Activated CD8-positive, alpha-beta T cell treated with anti-CD3 and anti-CD28 coated beads for 36 hours (primary cell): ENCODE measurements around the gene TM4SF18. TPM values are rescaled to one million over a fixed set of nuclear protein-coding genes. Genes with fewer than 3 reads are reported as not detected.

Experiments used
- ATAC-seq: fragments of 200-7000 bp; cut with Tn5 transposase; one replicate; pipeline ENCODE4 v1.10.0; 2021; ENCODE audit warnings: mild to moderate bottlenecking, moderate library complexity
- CTCF ChIA-PET: fragments of 350-600 bp; sonication (Branson Sonifier 250); formaldehyde crosslinking; loops from one replicate; lab custom pipeline; 2021; ENCODE audit warnings: antibody characterized with exemption; lab: Charles Lee
- POLR2A ChIA-PET: fragments of 350-600 bp; sonication (Branson Sonifier 250); formaldehyde crosslinking; loops from one replicate; lab custom pipeline; 2021; ENCODE audit warnings: antibody characterized with exemption; lab: Charles Lee
- DNase-seq: peaks from one replicate; pipeline ENCODE4 v3.0.0-alpha.2; 2020
- H3K27ac Mint-ChIP-seq: one replicate; pipeline ENCODE4 v1.8.0; 2021; ENCODE audit warnings: mild to moderate bottlenecking, mixed read lengths
- H3K27me3 Mint-ChIP-seq: one replicate; pipeline ENCODE4 v1.8.0; 2021; ENCODE audit warnings: mixed read lengths
- H3K36me3 Mint-ChIP-seq: one replicate; pipeline ENCODE4 v1.8.0; 2021; ENCODE audit warnings: low read depth, mixed read lengths
- H3K4me1 Mint-ChIP-seq: one replicate; pipeline ENCODE4 v1.8.0; 2021; ENCODE audit warnings: low read depth, mixed read lengths
- H3K4me3 Mint-ChIP-seq: one replicate; pipeline ENCODE4 v1.8.0; 2021; ENCODE audit warnings: mild to moderate bottlenecking, moderate library complexity, mixed read lengths
- H3K9me3 Mint-ChIP-seq: one replicate; pipeline ENCODE4 v1.8.0; 2021; ENCODE audit warnings: mixed read lengths
- intact Hi-C: fragments of 100-400 bp; cut with micrococcal nuclease; formaldehyde crosslinking; loops from one replicate; pipeline ENCODE4 v1.10.0; 2022
- total RNA-seq, 2 experiments: library from RNA; stranded (reverse); gene quantifications; one replicate each; pipeline ENCODE4 v1.2.3, GENCODE V29; 2021
- TF ChIP-seq, protein P1 (sequence below): fragments of 200-600 bp; IDR thresholded peaks from one replicate; pipeline ENCODE4 v1.8.0; 2022; ENCODE audit warnings: antibody characterized with exemption, mild to moderate bottlenecking

The TM4SF18 gene
- total RNA-seq, 2 experiments from 2014 or later: not detected

DNA sequence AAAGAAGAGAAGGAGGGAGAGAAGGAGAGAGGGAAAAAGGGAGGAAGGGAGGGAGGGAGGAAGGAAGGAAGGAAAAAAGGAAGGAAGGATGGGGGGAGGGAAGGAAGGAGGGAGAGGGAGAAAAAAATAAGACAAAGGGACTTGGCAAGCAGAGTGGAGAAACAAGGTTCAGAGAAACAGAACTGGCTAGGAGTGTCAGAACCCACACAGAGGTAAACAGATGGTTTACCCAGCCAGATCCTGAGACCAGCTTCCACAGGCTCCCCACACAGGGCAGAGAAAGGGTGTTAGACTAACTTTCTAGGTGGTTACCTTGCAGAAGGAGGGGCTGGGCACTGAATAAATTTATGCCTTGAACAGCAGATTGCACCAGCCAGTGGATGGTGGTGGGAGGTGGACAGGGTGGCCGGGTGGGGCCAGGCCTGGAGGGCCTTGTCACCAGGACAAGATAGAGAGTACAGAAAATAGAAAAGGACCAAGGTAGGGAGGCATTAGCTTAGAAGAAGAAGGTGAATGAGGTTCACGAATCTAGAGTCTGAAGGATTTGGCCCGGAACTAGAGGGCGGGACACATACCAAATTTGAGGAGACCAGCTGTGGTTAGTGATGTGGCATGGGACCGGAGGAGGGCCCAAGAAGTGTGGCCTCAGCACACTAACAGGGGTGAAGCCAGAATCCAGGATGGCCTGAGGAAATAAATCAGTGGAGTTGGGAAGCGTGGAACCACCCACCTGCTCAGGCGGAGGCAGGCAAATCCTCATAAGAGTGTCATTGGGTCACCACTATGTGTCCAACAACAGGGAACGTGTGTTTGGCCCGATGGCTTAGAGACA is 45.3 kb upstream of the TM4SF18 start:
- no peaks in the 10 kb centered on the region for H3K4me1 Mint-ChIP-seq
- intact Hi-C loops: no loop called here
- TF ChIP-seq, protein P1, sequence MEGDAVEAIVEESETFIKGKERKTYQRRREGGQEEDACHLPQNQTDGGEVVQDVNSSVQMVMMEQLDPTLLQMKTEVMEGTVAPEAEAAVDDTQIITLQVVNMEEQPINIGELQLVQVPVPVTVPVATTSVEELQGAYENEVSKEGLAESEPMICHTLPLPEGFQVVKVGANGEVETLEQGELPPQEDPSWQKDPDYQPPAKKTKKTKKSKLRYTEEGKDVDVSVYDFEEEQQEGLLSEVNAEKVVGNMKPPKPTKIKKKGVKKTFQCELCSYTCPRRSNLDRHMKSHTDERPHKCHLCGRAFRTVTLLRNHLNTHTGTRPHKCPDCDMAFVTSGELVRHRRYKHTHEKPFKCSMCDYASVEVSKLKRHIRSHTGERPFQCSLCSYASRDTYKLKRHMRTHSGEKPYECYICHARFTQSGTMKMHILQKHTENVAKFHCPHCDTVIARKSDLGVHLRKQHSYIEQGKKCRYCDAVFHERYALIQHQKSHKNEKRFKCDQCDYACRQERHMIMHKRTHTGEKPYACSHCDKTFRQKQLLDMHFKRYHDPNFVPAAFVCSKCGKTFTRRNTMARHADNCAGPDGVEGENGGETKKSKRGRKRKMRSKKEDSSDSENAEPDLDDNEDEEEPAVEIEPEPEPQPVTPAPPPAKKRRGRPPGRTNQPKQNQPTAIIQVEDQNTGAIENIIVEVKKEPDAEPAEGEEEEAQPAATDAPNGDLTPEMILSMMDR: no peak
- no peak for DNase-seq
- H3K27ac Mint-ChIP-seq: no peak overlapping the region
- no peak overlapping the region for H3K4me3 Mint-ChIP-seq
- ChIA-PET POLR2A (no interaction called here), CTCF (no interaction called here)
- no peaks in the 10 kb centered on the region for H3K27me3 Mint-ChIP-seq
- no peaks in the 10 kb centered on the region for H3K36me3 Mint-ChIP-seq
- no peak for ATAC-seq
- no peaks in the 10 kb centered on the region for H3K9me3 Mint-ChIP-seq

DNA sequence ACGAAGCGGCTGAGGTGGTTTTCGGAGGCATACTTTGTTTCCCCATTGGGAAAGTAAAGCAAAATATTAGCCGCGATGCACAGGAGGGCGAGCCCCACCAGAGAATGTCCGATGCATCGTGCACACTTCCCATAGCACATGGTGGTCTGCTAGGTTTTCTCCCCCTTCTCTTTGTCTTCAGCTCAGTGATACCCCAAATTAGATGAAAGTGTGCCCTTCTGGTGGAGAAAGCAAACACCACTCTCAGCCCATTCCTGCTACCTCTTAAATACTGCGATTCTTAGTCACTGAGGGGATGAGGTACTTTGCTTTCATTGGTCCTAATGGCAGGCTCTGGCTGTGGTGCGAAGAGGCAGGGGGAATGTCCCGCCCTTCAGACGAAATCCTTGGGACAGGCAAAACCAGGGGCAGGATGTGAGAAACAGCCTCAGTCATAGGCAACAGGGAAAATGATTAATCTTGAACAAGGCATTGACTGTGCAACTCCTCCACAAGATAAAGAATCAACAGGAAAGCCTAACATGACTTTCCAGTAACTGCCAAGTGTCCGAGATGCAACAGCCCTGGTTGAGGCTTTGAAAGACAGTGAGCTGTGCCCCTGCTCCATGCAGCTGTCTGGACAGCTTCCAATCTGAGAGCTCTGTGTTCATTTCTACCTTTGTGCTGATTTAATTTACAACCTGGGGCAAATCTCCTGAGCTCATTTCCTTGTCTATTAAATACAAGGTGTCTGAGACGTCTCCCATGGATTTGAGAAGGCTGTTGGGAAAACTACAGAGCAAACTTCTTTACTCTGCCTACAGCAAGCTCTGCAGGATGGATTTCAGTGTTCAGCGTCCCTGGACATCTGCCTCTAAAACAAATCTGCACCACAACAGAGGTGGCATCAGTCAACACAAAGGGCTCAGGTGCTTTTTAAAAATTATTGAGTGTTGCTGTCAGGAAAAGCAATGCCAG is 44.2 kb upstream of the TM4SF18 start, which contains the start of gene TM4SF1:
TSS of gene TM4SF1 (minus strand) at position 242 of the 957 bp plus-strand sequence. CDS start at position 140, 102 bp downstream.
- no peaks in the 10 kb centered on the region for H3K36me3 Mint-ChIP-seq
- H3K4me1 Mint-ChIP-seq: no peaks in the 10 kb centered on the region
- TF ChIP-seq, protein P1: no peak
- DNase-seq (no peak), ATAC-seq (no peak)
- peaks cover 2% of the 10 kb centered on the region for H3K27me3 Mint-ChIP-seq
- H3K27ac Mint-ChIP-seq: no peak within 1 kb of the TSS
- no peaks in the 10 kb centered on the region for H3K9me3 Mint-ChIP-seq
- ChIA-PET POLR2A (no interaction called here), CTCF (no interaction called here)
- H3K4me3 Mint-ChIP-seq: no peak within 1 kb of the TSS
- intact Hi-C loops: no loop called here

DNA sequence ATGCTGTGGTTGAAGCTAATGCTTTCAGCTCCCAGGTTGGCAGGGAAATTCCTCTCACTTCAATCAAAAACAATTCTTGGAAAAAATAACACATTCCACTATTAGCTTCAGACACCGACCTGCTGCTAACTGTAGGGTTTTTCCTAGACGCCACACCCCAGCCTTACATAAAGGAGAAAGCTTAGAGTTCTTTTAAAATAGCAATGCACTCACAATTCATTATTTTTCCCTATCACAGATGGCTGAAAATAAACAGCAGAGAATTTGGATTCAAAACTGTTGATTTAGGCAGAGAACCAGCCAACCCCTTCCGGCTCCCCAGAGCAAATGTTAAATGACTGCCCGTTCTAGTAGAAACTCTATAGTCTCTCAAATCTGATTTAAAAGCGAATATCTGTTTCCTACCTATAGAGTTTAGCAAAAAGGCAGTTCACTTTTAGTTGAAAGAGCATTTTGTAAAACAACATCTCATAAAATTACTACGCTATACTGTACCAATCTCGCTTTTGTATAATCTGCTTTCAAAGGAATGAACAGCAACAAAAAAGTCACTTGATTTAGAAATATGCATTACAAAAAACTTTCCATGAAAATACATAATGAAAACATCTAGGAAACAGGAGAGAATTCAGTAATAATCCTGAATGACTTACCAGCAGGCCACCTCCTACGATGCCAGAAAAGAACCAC is 43.4 kb upstream of the TM4SF18 start:
- Mint-ChIP-seq H3K4me1 (no peaks in the 10 kb centered on the region), H3K27ac (no peak overlapping the region), H3K9me3 (no peaks in the 10 kb centered on the region), H3K27me3 (peaks cover 4% of the 10 kb centered on the region), H3K36me3 (no peaks in the 10 kb centered on the region), H3K4me3 (no peak overlapping the region)
- ChIA-PET CTCF (no interaction called here), POLR2A (no interaction called here)
- no peak for DNase-seq
- no peak for ATAC-seq
- TF ChIP-seq, protein P1: no peak
- intact Hi-C loops: no loop called here

DNA sequence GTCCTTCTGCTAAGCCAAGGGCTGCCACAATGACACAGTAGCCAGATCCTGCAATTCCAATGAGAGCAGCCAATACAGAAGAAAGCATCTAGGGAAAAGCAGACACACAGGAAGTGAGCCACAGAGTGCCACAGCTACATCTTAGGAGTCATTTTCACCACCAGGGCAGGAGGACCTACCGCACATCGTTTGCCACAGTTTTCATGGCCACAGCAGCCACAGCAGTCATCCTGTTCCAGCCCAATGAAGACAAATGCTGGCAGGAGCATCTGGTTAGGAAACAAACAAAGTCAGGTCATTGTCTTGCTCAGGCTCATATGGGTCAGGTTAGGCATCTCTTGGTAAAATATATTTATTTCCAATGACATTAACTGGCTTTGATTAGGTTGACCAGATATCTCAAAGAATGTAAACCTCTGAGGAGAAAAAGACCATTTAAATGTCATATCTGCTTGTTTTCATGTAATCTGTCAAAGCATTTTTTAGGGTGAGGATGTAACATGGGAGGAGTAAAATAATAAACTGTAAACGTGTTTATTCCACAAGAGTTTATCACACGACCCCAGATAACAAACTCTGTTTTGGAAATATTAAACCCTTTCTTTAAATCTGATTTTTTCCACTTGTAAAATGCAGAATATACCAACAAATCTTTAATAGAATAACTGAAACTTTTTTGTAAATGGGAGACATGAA is 42.2 kb upstream of the TM4SF18 start:
- Mint-ChIP-seq H3K36me3 (no peaks in the 10 kb centered on the region), H3K4me1 (no peaks in the 10 kb centered on the region), H3K27ac (no peak overlapping the region), H3K27me3 (peaks cover 4% of the 10 kb centered on the region), H3K9me3 (no peaks in the 10 kb centered on the region), H3K4me3 (no peak overlapping the region)
- TF ChIP-seq, protein P1: no peak
- ATAC-seq (no peak), DNase-seq (no peak)
- CTCF ChIA-PET: no interaction called here
- POLR2A ChIA-PET: no interaction called here
- intact Hi-C loops: no loop called here
